K562 (cell line): ENCODE data around the gene IGDCC3. TPM values are rescaled to one million over a fixed set of nuclear protein-coding genes. Genes with fewer than 3 reads are reported as not detected.
A peak's percentile ranks its signal among the peaks of the same experiment; 100 is the strongest.

Experiments used
- CXXC5 ChIP-seq: fragments of 250-450 bp; sonication (Bioruptor Pico); IDR thresholded peaks from 2 replicates; pipeline ENCODE4 v1.8.0; 2022; ENCODE audit warnings: inconsistent platforms, mild to moderate bottlenecking, moderate library complexity
- E2F6 ChIP-seq, 2 experiments: IDR thresholded peaks; 2 replicates each; pipeline ENCODE4 v1.6.1; 2011; ENCODE audit warnings: borderline replicate concordance in 1 of 2, control low read depth in 1 of 2, low read depth in 1 of 2, low read length in 1 of 2, mild to moderate bottlenecking in 1 of 2, mixed read lengths in 1 of 2, moderate library complexity in 1 of 2; ENCODE audit not compliant: insufficient read depth in 1 of 2, insufficient read length in 1 of 2, poor library complexity in 1 of 2, severe bottlenecking in 1 of 2; ENCODE audit errors: extremely low read depth in 1 of 2
- FOXA3 ChIP-seq, 2 experiments: fragments of 450-650 bp in 1 of 2; sonication (generic) in 1 of 2; formaldehyde crosslinking; IDR thresholded peaks in 1 of 2; conservative IDR thresholded peaks in 1 of 2; 2 replicates each; pipeline versions ENCODE4 v1.4.0 to v1.8.0; 2020 to 2022; ENCODE audit warnings: mild to moderate bottlenecking in 2 of 2, missing genetic modification reagents in 1 of 2
- FOXJ2 ChIP-seq: fragments of 200-800 bp; sonication (Bioruptor generic); IDR thresholded peaks from 2 replicates; pipeline ENCODE4 v1.6.1; 2016; ENCODE audit warnings: missing genetic modification characterization, missing compliant biosample characterization
- FOXP4 ChIP-seq: sonication (generic); formaldehyde crosslinking; IDR thresholded peaks from 2 replicates; pipeline ENCODE4 v1.8.0; 2022; ENCODE audit warnings: mild to moderate bottlenecking, missing genetic modification reagents, borderline replicate concordance
- GABPB1 ChIP-seq: sonication (generic); formaldehyde crosslinking; IDR thresholded peaks from 2 replicates; pipeline ENCODE4 v1.8.0; 2022; ENCODE audit warnings: mild to moderate bottlenecking, missing genetic modification reagents
- HDAC3 ChIP-seq: fragments of 450-650 bp; IDR thresholded peaks from 2 replicates; pipeline ENCODE4 v1.6.1; 2018; ENCODE audit warnings: borderline replicate concordance, mild to moderate bottlenecking, moderate library complexity; ENCODE audit not compliant: partially characterized antibody
- KLF6 ChIP-seq: fragments of 250-450 bp; sonication (Bioruptor Pico); IDR thresholded peaks from 2 replicates; pipeline ENCODE4 v1.4.0; 2020; ENCODE audit warnings: mild to moderate bottlenecking, moderate library complexity, borderline replicate concordance
- MAX ChIP-seq: sonication (generic); formaldehyde crosslinking; IDR thresholded peaks from 2 replicates; pipeline ENCODE4 v1.9.0; 2022; ENCODE audit warnings: mild to moderate bottlenecking, missing genetic modification reagents
- NFYB ChIP-seq: IDR thresholded peaks from 2 replicates; pipeline ENCODE4 v1.6.1; 2011; ENCODE audit warnings: mild to moderate bottlenecking, moderate library complexity; ENCODE audit not compliant: insufficient read length; ENCODE audit errors: extremely low read depth
- NONO ChIP-seq, 2 experiments: fragments of 200-400 bp in 1 of 2; fragments of 450-650 bp in 1 of 2; formaldehyde crosslinking in 1 of 2; IDR thresholded peaks; 2 replicates each; pipeline ENCODE4 v1.6.1; 2017; ENCODE audit warnings: low read depth in 2 of 2, mild to moderate bottlenecking in 2 of 2, moderate library complexity in 2 of 2, low read length in 1 of 2
- RB1 ChIP-seq: fragments of 450-650 bp; IDR thresholded peaks from 2 replicates; pipeline ENCODE4 v1.6.1; 2017; ENCODE audit warnings: low read depth, mild to moderate bottlenecking
- TAF9B ChIP-seq: fragments of 450-650 bp; IDR thresholded peaks from 2 replicates; pipeline ENCODE4 v1.6.1; 2018; ENCODE audit warnings: mild to moderate bottlenecking; ENCODE audit not compliant: partially characterized antibody
- TEAD1 ChIP-seq, 2 experiments: fragments of 450-650 bp in 1 of 2; sonication (generic) in 1 of 2; formaldehyde crosslinking; IDR thresholded peaks; 2 replicates each; pipeline versions ENCODE4 v1.4.0 to v1.8.0; 2020 to 2022; ENCODE audit warnings: mild to moderate bottlenecking in 2 of 2, missing genetic modification reagents in 1 of 2
- THAP7 ChIP-seq: fragments of 250-450 bp; sonication (Bioruptor Pico); IDR thresholded peaks from 2 replicates; pipeline ENCODE4 v1.5.0; 2021
- UBTF ChIP-seq, 2 experiments: IDR thresholded peaks; 2 replicates each; pipeline ENCODE4 v1.6.1; 2012; ENCODE audit warnings: improper control_type of control experiment in 2 of 2, low read depth in 2 of 2, low read length in 2 of 2, borderline replicate concordance in 1 of 2
- ZFPM2 ChIP-seq: fragments of 250-450 bp; sonication (Bioruptor Pico); IDR thresholded peaks from 2 replicates; pipeline ENCODE4 v1.5.1; 2022; ENCODE audit warnings: mild to moderate bottlenecking
- ZNF174 ChIP-seq: fragments of 250-450 bp; sonication (Bioruptor Pico); IDR thresholded peaks from 2 replicates; pipeline ENCODE4 v1.4.0; 2020; ENCODE audit warnings: mild to moderate bottlenecking
- ZNF584 ChIP-seq: fragments of 200-800 bp; sonication (Bioruptor generic); IDR thresholded peaks from 2 replicates; pipeline ENCODE4 v1.6.1; 2016; ENCODE audit warnings: low read depth, mild to moderate bottlenecking, missing genetic modification characterization, missing compliant biosample characterization
- ZNF707 ChIP-seq: fragments of 250-450 bp; sonication (Bioruptor Pico); conservative IDR thresholded peaks from 2 replicates; pipeline ENCODE4 v1.8.0; 2022; ENCODE audit warnings: inconsistent platforms, mild to moderate bottlenecking, moderate library complexity
- polyA plus RNA-seq, 8 experiments: library from polyadenylated mRNA; depleted of rRNA in 4 of 8; stranded (reverse) in 5 of 8; unstranded in 3 of 8; fragments of >200 nt; fragmentation: Nextera tagmentation in 2 of 8; fragmentation: Illumina TruSeq in 1 of 8; extraction: Ambion mirVana in 2 of 8; extraction: Trizol in 1 of 8; gene quantifications; 2 replicates each; pipeline versions ENCODE4 v1.2.1 to v1.2.3, GENCODE V29; 2011 to 2014; ENCODE audit warnings: inconsistent platforms in 1 of 8, missing spikeins in 1 of 8
- total RNA-seq, 7 experiments: library from RNA; depleted of rRNA in 6 of 7; stranded (reverse); fragments of >200 nt in 6 of 7; fragmentation: Illumina TruSeq in 2 of 7; extraction: Trizol in 2 of 7; gene quantifications; 2 replicates each; pipeline versions ENCODE4 v1.2.1 to v1.2.3, GENCODE V29; 2011 to 2021; ENCODE audit warnings: low replicate concordance in 1 of 7

IGDCC3 gene
- total and polyA plus RNA-seq, 9 of the 15 experiments (the other 6 are each of a cell fraction or from before 2014, with no cell fraction given): not detected

- TF ChIP-seq RB1 (peak; percentile 65; the same call in 1 of the 2 replicates), ZNF174 (CRISPR knock-in tag) (no peak), NFYB (no peak), KLF6 (CRISPR knock-in tag) (0 out of 2 replicates have a peak, but pooled peaks have one; percentile 44), MAX (CRISPR knock-in tag) (peak; percentile 42), E2F6 (IDR thresholded peaks at IDR 0.05; ENCODE audit: borderline replicate concordance in 1 of 2, extremely low read depth in 1 of 2, insufficient read depth in 1 of 2, insufficient read length in 1 of 2, low read depth in 1 of 2, low read length in 1 of 2, poor library complexity in 1 of 2, severe bottlenecking in 1 of 2) (peak; percentile 23 to 57), TAF9B (no peak), ZFPM2 (no peak), ZNF707 (CRISPR knock-in tag) (no peak), FOXA3 (CRISPR knock-in tag; conservative IDR thresholded peaks at IDR 0.05 in 1 of 2, IDR thresholded peaks at IDR 0.05 in 1 of 2) (peak in 1 of 2 experiments; percentile 66; a peak in 1 of 4 replicates), GABPB1 (no peak; the same call in 1 of the 2 replicates), FOXJ2 (no peak), THAP7 (no peak), NONO (IDR thresholded peaks at IDR 0.05; ENCODE audit: low read depth in 2 of 2, low read length in 1 of 2) (0 out of 4 replicates have a peak, but pooled peaks of 1 of the 2 experiments have one; percentile 15), TEAD1 (CRISPR knock-in tag; IDR thresholded peaks at IDR 0.05) (peak in 1 of 2 experiments; percentile 65; a peak in 1 of 4 replicates), ZNF584 (no peak), FOXP4 (CRISPR knock-in tag) (peak; percentile 47; the same call in 1 of the 2 replicates), UBTF (IDR thresholded peaks at IDR 0.05; ENCODE audit: borderline replicate concordance in 1 of 2, low read depth in 2 of 2, low read length in 2 of 2) (peak in 1 of 2 experiments; percentile 76; a peak in 2 of 4 replicates), HDAC3 (no peak), CXXC5 (no peak)
Measured at GRCh38 chr15:65286069-65286703, 91.6 kb downstream of the IGDCC3 start (continued).
